ENCODE measurements around the gene PRAME. TPM values are rescaled to one million over a fixed set of nuclear protein-coding genes. Genes with fewer than 3 reads are reported as not detected.
A peak's percentile ranks its signal among the peaks of the same experiment; 100 is the strongest.

Gene PRAME
- total RNA-seq, 1 experiment from 2014 or later = not detected

DNA sequence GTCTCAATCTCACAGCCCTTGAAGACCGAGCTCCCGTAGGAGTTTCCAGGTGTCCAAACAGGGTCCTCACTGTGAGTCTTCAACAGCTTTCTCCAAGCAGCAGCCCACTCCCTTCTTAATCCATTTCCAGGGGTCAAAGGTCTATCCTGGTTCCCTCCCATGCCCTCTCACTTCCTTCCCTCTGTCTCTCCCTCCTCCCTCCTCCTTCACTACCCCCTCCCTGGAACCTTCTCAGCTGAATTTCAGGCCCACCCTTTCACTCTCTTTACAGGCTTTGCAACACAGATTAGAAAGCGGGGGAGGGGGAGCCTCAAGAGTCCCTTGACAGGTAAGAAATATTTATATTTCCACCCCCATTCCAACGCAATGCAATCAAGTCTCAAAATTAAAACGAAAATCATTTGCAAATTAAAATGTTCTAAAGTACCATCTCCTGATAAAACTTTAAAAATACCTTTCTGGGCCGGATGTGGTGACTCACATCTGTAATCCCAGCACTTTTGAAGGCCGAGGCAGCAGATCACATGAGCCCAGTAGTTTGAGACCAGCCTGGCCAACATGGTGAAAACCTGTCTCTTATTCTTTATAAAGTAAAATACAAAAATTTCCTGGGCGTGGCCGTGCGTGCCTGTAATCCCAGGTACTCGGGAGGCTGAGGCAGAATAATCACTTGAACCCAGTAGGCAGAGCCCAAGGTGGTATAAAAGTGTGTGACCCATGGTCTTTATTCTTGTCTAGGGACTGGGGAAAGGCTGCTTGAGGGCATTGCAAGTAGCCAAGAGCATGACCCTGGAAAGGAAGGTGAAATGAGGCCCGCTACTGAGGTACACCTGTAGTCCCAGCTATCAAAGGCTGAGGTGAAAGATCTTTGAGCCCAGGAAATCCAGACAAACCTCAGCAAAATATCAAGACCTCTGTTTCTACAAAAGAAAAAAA is 38.1 kb downstream of the PRAME start:
- CTCF ChIA-PET = interaction anchor here (1.6 kb wide), 1 partner anchor 57 kb away, joined by 6 read pairs; no protein-coding TSS in a partner anchor
- TF ChIP-seq, protein P1, sequence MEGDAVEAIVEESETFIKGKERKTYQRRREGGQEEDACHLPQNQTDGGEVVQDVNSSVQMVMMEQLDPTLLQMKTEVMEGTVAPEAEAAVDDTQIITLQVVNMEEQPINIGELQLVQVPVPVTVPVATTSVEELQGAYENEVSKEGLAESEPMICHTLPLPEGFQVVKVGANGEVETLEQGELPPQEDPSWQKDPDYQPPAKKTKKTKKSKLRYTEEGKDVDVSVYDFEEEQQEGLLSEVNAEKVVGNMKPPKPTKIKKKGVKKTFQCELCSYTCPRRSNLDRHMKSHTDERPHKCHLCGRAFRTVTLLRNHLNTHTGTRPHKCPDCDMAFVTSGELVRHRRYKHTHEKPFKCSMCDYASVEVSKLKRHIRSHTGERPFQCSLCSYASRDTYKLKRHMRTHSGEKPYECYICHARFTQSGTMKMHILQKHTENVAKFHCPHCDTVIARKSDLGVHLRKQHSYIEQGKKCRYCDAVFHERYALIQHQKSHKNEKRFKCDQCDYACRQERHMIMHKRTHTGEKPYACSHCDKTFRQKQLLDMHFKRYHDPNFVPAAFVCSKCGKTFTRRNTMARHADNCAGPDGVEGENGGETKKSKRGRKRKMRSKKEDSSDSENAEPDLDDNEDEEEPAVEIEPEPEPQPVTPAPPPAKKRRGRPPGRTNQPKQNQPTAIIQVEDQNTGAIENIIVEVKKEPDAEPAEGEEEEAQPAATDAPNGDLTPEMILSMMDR (IDR thresholded peaks at IDR 0.05; ENCODE audit: insufficient read depth in 1 of 2, low read depth in 1 of 2, low read length in 1 of 2, severe bottlenecking in 1 of 2, unreplicated experiment in 1 of 2) = no peak

DNA sequence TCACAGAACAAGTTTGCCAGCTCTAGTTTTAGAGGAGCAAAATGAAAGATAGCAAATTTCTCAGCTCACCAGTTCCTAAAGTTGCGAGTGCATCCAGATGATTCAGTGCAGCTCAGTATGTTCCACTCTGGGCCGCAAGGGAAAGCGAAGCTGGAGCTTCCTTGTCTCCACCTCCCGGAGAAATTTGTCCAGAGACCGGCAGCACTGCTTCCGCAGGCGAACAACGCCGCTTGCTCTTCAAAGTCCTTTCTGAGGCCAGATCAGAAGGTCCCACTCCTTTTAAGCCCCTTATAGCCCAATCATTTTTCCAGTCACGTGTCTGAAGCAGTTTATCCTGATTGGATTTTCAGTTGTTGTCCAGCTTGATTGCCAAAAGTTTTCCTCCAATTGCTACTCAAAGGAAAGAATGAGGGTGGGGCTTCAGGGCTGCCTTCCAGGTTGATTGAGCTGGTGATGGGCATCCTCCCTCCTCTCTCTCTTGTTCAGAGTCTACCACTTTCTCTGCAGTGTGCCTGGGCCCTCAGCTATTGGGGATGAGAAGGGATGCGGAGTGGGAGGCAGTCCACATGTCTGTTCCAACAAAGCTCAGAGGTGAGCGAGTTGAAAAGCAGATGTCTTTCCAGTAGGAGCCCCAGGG is 38.9 kb downstream of the PRAME start, which contains the start of gene ZNF280A:
Gene ZNF280A, minus strand, starts transcription at position 251 of the 637 bp plus-strand sequence. CDS start 4,640 bp downstream, outside the sequence.
- ChIA-PET POLR2A (interaction anchor here (1.2 kb wide), 1 partner anchor 40 kb away, joined by 3 read pairs; no protein-coding TSS in a partner anchor), CTCF (interaction anchor here (0.7 to 1.6 kb wide), 2 partner anchors 11 to 56 kb away, joined by 3 to 6 read pairs; partner anchors contain the start of gene ZNF280B)
- peaks cover 9% of the 10 kb centered on the region for H3K9me3 Mint-ChIP-seq (ENCODE audit: unreplicated experiment)
- H3K27me3 Mint-ChIP-seq (ENCODE audit: insufficient read depth, unreplicated experiment) = no peaks in the 10 kb centered on the region
- H3K4me1 Mint-ChIP-seq (ENCODE audit: low read depth, unreplicated experiment) = no peaks in the 10 kb centered on the region
- no peaks in the 10 kb centered on the region for H3K9me3 ChIP-seq
- peak; percentile 63 to 66 for DNase-seq
- H3K27ac Mint-ChIP-seq (ENCODE audit: unreplicated experiment) = peak within 1 kb of the TSS; percentile 76
- peak within 1 kb of the TSS; percentile 75 for H3K4me3 Mint-ChIP-seq (ENCODE audit: unreplicated experiment)
- H3K4me3 ChIP-seq (ENCODE audit: low read depth, low read length) = peak within 1 kb of the TSS; percentile 39
- no TSS peak for BruUV-seq (replicated peaks)
- H3K36me3 Mint-ChIP-seq (ENCODE audit: insufficient read depth, unreplicated experiment) = peaks cover 19% of the 10 kb centered on the region
- H3K36me3 ChIP-seq (ENCODE audit: control insufficient read depth, insufficient read depth, low read length) = no peaks in the 10 kb centered on the region
- intact Hi-C loops (cut with micrococcal nuclease; ENCODE audit: unreplicated experiment) = no loop called here
- H3K27me3 ChIP-seq (replicated peaks; ENCODE audit: control insufficient read depth, insufficient read depth, low read length) = no peaks in the 10 kb centered on the region
- H3K4me1 ChIP-seq = peaks cover 5% of the 10 kb centered on the region; the same call in 1 of the 2 replicates
- TF ChIP-seq, protein P1 (IDR thresholded peaks at IDR 0.05; ENCODE audit: insufficient read depth in 1 of 2, low read depth in 1 of 2, low read length in 1 of 2, severe bottlenecking in 1 of 2, unreplicated experiment in 1 of 2) = peak in 1 of 2 experiments; percentile 13

More for the DNA sequence above, 38.1 kb downstream of the PRAME start:
- peaks cover 12% of the 10 kb centered on the region for H3K36me3 Mint-ChIP-seq (ENCODE audit: insufficient read depth, unreplicated experiment)
- H3K4me3 ChIP-seq (ENCODE audit: low read depth, low read length) = no peak overlapping the region
- intact Hi-C loops (cut with micrococcal nuclease; ENCODE audit: unreplicated experiment) = no loop called here
- DNase-seq = no peak
- H3K9me3 ChIP-seq = no peaks in the 10 kb centered on the region
- POLR2A ChIA-PET = interaction anchor here (1.2 kb wide), 1 partner anchor 41 kb away, joined by 3 read pairs; no protein-coding TSS in a partner anchor
- peak overlapping the region; percentile 76 for H3K27ac Mint-ChIP-seq (ENCODE audit: unreplicated experiment)
- no peaks in the 10 kb centered on the region for H3K4me1 Mint-ChIP-seq (ENCODE audit: low read depth, unreplicated experiment)
- H3K4me3 Mint-ChIP-seq (ENCODE audit: unreplicated experiment) = peak overlapping the region; percentile 75
- H3K27me3 Mint-ChIP-seq (ENCODE audit: insufficient read depth, unreplicated experiment) = no peaks in the 10 kb centered on the region
- no peaks in the 10 kb centered on the region for H3K27me3 ChIP-seq (replicated peaks; ENCODE audit: control insufficient read depth, insufficient read depth, low read length)
- H3K36me3 ChIP-seq (ENCODE audit: control insufficient read depth, insufficient read depth, low read length) = no peaks in the 10 kb centered on the region
- H3K4me1 ChIP-seq = peaks cover 5% of the 10 kb centered on the region; the same call in 1 of the 2 replicates
- no TSS peak for BruUV-seq (replicated peaks)
- peaks cover 7% of the 10 kb centered on the region for H3K9me3 Mint-ChIP-seq (ENCODE audit: unreplicated experiment)

DNA sequence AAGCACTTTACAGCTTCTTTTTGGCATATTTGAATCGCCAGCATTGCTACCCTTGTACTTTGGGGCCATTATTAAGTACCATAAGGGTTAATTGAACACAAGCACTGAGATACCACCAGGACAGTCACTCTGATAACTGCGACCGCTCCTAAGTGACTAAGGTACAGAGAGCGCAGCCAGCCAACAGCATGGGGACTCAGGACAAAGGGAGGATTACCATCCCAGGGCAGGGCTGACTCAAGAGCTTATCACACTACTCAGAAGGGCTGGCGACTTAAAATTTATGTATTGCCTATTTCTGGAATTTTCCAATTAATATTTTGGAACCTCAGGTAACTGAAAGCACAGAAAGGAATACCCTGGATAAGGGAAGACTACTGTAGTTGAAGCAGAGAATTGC is 39.5 kb downstream of the PRAME start:
- Histone ChIP-seq H3K4me1 (peaks cover 5% of the 10 kb centered on the region; the same call in 1 of the 2 replicates), H3K9me3 (no peaks in the 10 kb centered on the region), H3K36me3 (ENCODE audit: control insufficient read depth, insufficient read depth, low read length) (no peaks in the 10 kb centered on the region), H3K27me3 (replicated peaks; ENCODE audit: control insufficient read depth, insufficient read depth, low read length) (no peaks in the 10 kb centered on the region), H3K4me3 (ENCODE audit: low read depth, low read length) (peak overlapping the region; percentile 39)
- peaks cover 22% of the 10 kb centered on the region for H3K36me3 Mint-ChIP-seq (ENCODE audit: insufficient read depth, unreplicated experiment)
- no peaks in the 10 kb centered on the region for H3K27me3 Mint-ChIP-seq (ENCODE audit: insufficient read depth, unreplicated experiment)
- peak; percentile 40 to 50 for DNase-seq
- no peaks in the 10 kb centered on the region for H3K4me1 Mint-ChIP-seq (ENCODE audit: low read depth, unreplicated experiment)
- peak overlapping the region; percentile 76 for H3K27ac Mint-ChIP-seq (ENCODE audit: unreplicated experiment)
- TF ChIP-seq, protein P1 (IDR thresholded peaks at IDR 0.05; ENCODE audit: insufficient read depth in 1 of 2, low read depth in 1 of 2, low read length in 1 of 2, severe bottlenecking in 1 of 2, unreplicated experiment in 1 of 2) = no peak
- peaks cover 9% of the 10 kb centered on the region for H3K9me3 Mint-ChIP-seq (ENCODE audit: unreplicated experiment)
- TSS peak; percentile 70 for BruUV-seq (replicated peaks)
- peak overlapping the region; percentile 75 for H3K4me3 Mint-ChIP-seq (ENCODE audit: unreplicated experiment)
- CTCF ChIA-PET = interaction anchor here (0.7 to 1.6 kb wide), 2 partner anchors 11 to 55 kb away, joined by 3 to 6 read pairs; partner anchors contain the start of gene ZNF280B
- POLR2A ChIA-PET = interaction anchor here (1.2 kb wide), 1 partner anchor 39 kb away, joined by 3 read pairs; no protein-coding TSS in a partner anchor
- intact Hi-C loops (cut with micrococcal nuclease; ENCODE audit: unreplicated experiment) = no loop called here
